ENCODE data around the gene RAE1.

Gene RAE1

GRCh38 chr20:57351042-57351783 is at the start of gene RAE1:
TSS of gene RAE1 (plus strand) at chr20:57351255. CDS start at chr20:57354039, 2,784 bp downstream.
- peak within 1 kb of the TSS; percentile 91 for H2AFZ ChIP-seq (ENCODE audit: low read length)
- H3K4me1 ChIP-seq (ENCODE audit: low read length), result peaks cover 13% of the 10 kb centered on the region; the same call in 1 of the 2 replicates

GRCh38 chr20:57306747-57307146 is 44.3 kb upstream of the RAE1 start:
- no peak overlapping the region for H3K4me2 ChIP-seq (ENCODE audit: low read depth, low read length)
- no peak overlapping the region for H3K9ac ChIP-seq (ENCODE audit: low read length)
- no peaks in the 10 kb centered on the region for H4K20me1 ChIP-seq (ENCODE audit: insufficient read depth, low read length)
- H2AFZ ChIP-seq (ENCODE audit: low read length), result no peak overlapping the region
- H3K4me1 ChIP-seq (ENCODE audit: low read length), result no peaks in the 10 kb centered on the region
- H3K9me3 ChIP-seq (replicated peaks; ENCODE audit: insufficient read depth, low read length), result no peaks in the 10 kb centered on the region
- H3K4me3 ChIP-seq (ENCODE audit: low read length), result no peak overlapping the region
- no peaks in the 10 kb centered on the region for H3K79me2 ChIP-seq (ENCODE audit: low read length)
- DNase-seq, result no peak
- no peak for TF ChIP-seq CTCF (IDR thresholded peaks at IDR 0.05; ENCODE audit: low read length)
- H3K27me3 ChIP-seq (replicated peaks; ENCODE audit: insufficient read depth, low read length), result peaks cover 6% of the 10 kb centered on the region; the same call in 1 of the 2 replicates
- H3K9me2 ChIP-seq (replicated peaks; ENCODE audit: insufficient read depth, low read length), result no peaks in the 10 kb centered on the region
- H3K36me3 ChIP-seq (replicated peaks; ENCODE audit: insufficient read depth, low read length), result no peaks in the 10 kb centered on the region
- H3K27ac ChIP-seq (ENCODE audit: low read length), result no peak overlapping the region
- H3F3A ChIP-seq (ENCODE audit: insufficient read depth, low read length), result no peaks in the 10 kb centered on the region

More at GRCh38 chr20:57351042-57351783, at the start of gene RAE1:
- Histone ChIP-seq H3K9ac (ENCODE audit: low read length) (peak within 1 kb of the TSS; percentile 96), H3K36me3 (replicated peaks; ENCODE audit: insufficient read depth, low read length) (peaks cover 17% of the 10 kb centered on the region), H4K20me1 (ENCODE audit: insufficient read depth, low read length) (0 out of 2 replicates have a peak, but pooled peaks cover 4% of the 10 kb centered on the region), H3K27ac (ENCODE audit: low read length) (peak within 1 kb of the TSS; percentile 72), H3K27me3 (replicated peaks; ENCODE audit: insufficient read depth, low read length) (peaks cover 9% of the 10 kb centered on the region; the same call in 1 of the 2 replicates), H3F3A (ENCODE audit: insufficient read depth, low read length) (peaks cover 6% of the 10 kb centered on the region; the same call in 1 of the 2 replicates), H3K4me3 (ENCODE audit: low read length) (peak within 1 kb of the TSS; percentile 99), H3K79me2 (ENCODE audit: low read length) (peaks cover 41% of the 10 kb centered on the region; the same call in 1 of the 2 replicates), H3K9me3 (replicated peaks; ENCODE audit: insufficient read depth, low read length) (no peaks in the 10 kb centered on the region), H3K4me2 (ENCODE audit: low read depth, low read length) (peak within 1 kb of the TSS; percentile 97), H3K9me2 (replicated peaks; ENCODE audit: insufficient read depth, low read length) (no peaks in the 10 kb centered on the region)
- TF ChIP-seq CTCF (IDR thresholded peaks at IDR 0.05; ENCODE audit: low read length) (no peak), EZH2phosphoT487 (IDR thresholded peaks at IDR 0.05; ENCODE audit: low read length) (no peak), EZH2 (optimal IDR thresholded peaks at IDR 0.05; ENCODE audit: low read depth, low read length) (no peak)
- peak; percentile 95 for DNase-seq

- no peaks in the 10 kb centered on the region for H4K20me1 ChIP-seq (ENCODE audit: insufficient read depth, low read length)
- H3K4me2 ChIP-seq (ENCODE audit: low read depth, low read length), result no peak overlapping the region
- H3K27ac ChIP-seq (ENCODE audit: low read length), result no peak overlapping the region
- TF ChIP-seq EZH2 (optimal IDR thresholded peaks at IDR 0.05; ENCODE audit: low read depth, low read length) (no peak), EZH2phosphoT487 (IDR thresholded peaks at IDR 0.05; ENCODE audit: low read length) (no peak), CTCF (IDR thresholded peaks at IDR 0.05; ENCODE audit: low read length) (no peak)
- peaks cover 13% of the 10 kb centered on the region for H3K27me3 ChIP-seq (replicated peaks; ENCODE audit: insufficient read depth, low read length)
- no peaks in the 10 kb centered on the region for H3K79me2 ChIP-seq (ENCODE audit: low read length)
- no peaks in the 10 kb centered on the region for H3K9me2 ChIP-seq (replicated peaks; ENCODE audit: insufficient read depth, low read length)
- H3K9ac ChIP-seq (ENCODE audit: low read length), result no peak overlapping the region
- no peaks in the 10 kb centered on the region for H3K36me3 ChIP-seq (replicated peaks; ENCODE audit: insufficient read depth, low read length)
- DNase-seq, result no peak
- no peaks in the 10 kb centered on the region for H3K9me3 ChIP-seq (replicated peaks; ENCODE audit: insufficient read depth, low read length)
- no peaks in the 10 kb centered on the region for H3F3A ChIP-seq (ENCODE audit: insufficient read depth, low read length)
- H3K4me1 ChIP-seq (ENCODE audit: low read length), result no peaks in the 10 kb centered on the region
- H3K4me3 ChIP-seq (ENCODE audit: low read length), result no peak overlapping the region
- no peak overlapping the region for H2AFZ ChIP-seq (ENCODE audit: low read length)
Observed at GRCh38 chr20:57308451-57309271, 42.4 kb upstream of the RAE1 start.

All from MM.1S (cell line).